ENCODE data around the gene RFPL4A.
"Not testable (repeated sequence)": the region's sequence is repeated elsewhere in the genome, so short reads cannot be mapped to it uniquely, and the experiment has no call there.

DNA sequence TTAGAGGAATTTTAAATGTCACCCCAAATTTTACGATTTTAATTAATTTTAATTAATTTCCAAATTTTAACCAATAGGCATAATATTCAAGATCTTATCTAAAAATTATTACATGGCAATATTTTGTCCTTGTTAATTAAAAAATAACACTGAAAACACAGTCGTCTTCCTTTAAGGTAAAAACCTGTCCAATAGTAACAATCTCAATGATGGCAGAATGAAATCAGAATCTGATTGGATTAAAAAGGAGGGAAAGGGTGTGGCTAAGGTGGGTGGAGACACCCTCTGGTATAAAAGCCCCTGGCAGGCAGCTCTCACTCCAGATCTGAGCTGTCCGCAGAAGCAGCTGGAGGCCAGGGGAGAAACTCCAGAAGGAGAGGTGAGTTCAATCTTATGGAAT lies at the start of gene RFPL4A:
- TF ChIP-seq, protein P1, sequence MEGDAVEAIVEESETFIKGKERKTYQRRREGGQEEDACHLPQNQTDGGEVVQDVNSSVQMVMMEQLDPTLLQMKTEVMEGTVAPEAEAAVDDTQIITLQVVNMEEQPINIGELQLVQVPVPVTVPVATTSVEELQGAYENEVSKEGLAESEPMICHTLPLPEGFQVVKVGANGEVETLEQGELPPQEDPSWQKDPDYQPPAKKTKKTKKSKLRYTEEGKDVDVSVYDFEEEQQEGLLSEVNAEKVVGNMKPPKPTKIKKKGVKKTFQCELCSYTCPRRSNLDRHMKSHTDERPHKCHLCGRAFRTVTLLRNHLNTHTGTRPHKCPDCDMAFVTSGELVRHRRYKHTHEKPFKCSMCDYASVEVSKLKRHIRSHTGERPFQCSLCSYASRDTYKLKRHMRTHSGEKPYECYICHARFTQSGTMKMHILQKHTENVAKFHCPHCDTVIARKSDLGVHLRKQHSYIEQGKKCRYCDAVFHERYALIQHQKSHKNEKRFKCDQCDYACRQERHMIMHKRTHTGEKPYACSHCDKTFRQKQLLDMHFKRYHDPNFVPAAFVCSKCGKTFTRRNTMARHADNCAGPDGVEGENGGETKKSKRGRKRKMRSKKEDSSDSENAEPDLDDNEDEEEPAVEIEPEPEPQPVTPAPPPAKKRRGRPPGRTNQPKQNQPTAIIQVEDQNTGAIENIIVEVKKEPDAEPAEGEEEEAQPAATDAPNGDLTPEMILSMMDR (conservative IDR thresholded peaks at IDR 0.05 in 1 of 2, IDR thresholded peaks at IDR 0.05 in 1 of 2; ENCODE audit: extremely low read depth in 1 of 2, insufficient read depth in 1 of 2, low read depth in 1 of 2, low read length in 2 of 2): not testable (repeated sequence)
- not testable (repeated sequence) for TF ChIP-seq EZH2 (IDR thresholded peaks at IDR 0.05; ENCODE audit: borderline replicate concordance, low read length)
